ENCODE results near the gene RAB34. TPM values are rescaled to one million over a fixed set of nuclear protein-coding genes. Genes with fewer than 3 reads are reported as not detected.

RAB34 gene
- total RNA-seq, 1 donor from 2014 or later = 153 TPM

DNA sequence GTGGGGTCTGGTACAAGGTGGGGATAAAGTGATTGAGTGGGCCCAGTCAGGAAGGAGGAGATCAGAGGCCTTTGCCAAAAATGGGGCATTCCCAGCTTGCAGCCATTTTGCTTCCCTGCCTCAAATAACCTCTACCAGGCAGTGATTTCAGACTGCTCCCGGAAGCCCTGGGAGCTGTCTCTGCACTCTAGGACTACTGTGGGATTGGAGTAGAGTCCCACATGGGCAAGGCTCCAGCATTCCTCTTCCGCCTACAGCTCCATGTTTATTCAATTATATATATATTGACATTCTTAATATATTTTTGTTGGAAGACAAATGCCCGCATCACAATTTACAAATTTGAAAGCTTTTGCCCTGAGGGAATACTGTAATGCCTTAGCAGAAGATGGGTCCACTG lies 42.2 kb downstream of the RAB34 start:
- Mint-ChIP-seq H3K27me3 (ENCODE audit: unreplicated experiment) (no peaks in the 10 kb centered on the region), H3K27ac (ENCODE audit: unreplicated experiment) (no peak overlapping the region), H3K4me1 (ENCODE audit: unreplicated experiment) (no peaks in the 10 kb centered on the region), H3K36me3 (ENCODE audit: unreplicated experiment) (peaks cover 64% of the 10 kb centered on the region), H3K9me3 (ENCODE audit: unreplicated experiment) (no peaks in the 10 kb centered on the region), H3K4me3 (ENCODE audit: unreplicated experiment) (no peak overlapping the region)
- DNase-seq (ENCODE audit: extremely low spot score, unreplicated experiment) = no peak
- TF ChIP-seq, protein P1, sequence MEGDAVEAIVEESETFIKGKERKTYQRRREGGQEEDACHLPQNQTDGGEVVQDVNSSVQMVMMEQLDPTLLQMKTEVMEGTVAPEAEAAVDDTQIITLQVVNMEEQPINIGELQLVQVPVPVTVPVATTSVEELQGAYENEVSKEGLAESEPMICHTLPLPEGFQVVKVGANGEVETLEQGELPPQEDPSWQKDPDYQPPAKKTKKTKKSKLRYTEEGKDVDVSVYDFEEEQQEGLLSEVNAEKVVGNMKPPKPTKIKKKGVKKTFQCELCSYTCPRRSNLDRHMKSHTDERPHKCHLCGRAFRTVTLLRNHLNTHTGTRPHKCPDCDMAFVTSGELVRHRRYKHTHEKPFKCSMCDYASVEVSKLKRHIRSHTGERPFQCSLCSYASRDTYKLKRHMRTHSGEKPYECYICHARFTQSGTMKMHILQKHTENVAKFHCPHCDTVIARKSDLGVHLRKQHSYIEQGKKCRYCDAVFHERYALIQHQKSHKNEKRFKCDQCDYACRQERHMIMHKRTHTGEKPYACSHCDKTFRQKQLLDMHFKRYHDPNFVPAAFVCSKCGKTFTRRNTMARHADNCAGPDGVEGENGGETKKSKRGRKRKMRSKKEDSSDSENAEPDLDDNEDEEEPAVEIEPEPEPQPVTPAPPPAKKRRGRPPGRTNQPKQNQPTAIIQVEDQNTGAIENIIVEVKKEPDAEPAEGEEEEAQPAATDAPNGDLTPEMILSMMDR (IDR thresholded peaks at IDR 0.05) = no peak

DNA sequence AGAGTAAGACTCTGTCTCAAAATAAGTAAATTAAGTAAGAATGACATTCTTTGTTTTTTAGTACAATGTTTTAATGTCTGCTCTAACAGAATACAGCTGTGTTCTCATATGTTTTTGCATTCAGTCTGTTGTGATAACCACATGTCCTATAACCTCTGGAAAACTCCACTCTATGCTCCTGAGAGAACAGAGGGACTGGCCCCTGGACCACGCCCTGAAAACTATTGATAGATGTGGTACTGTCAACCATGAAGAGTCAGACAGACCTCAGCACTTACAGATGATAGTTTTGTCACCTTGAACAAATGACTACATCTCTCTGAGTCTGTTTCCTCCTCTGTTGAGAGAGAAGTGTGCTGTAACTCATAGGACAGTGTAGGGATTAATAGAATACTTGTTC lies 47.8 kb downstream of the RAB34 start:
- no peak for DNase-seq (ENCODE audit: extremely low spot score, unreplicated experiment)
- Mint-ChIP-seq H3K4me3 (ENCODE audit: unreplicated experiment) (no peak overlapping the region), H3K27ac (ENCODE audit: unreplicated experiment) (no peak overlapping the region), H3K4me1 (ENCODE audit: unreplicated experiment) (peaks cover 6% of the 10 kb centered on the region), H3K27me3 (ENCODE audit: unreplicated experiment) (no peaks in the 10 kb centered on the region), H3K36me3 (ENCODE audit: unreplicated experiment) (peaks cover 34% of the 10 kb centered on the region), H3K9me3 (ENCODE audit: unreplicated experiment) (no peaks in the 10 kb centered on the region)
- TF ChIP-seq, protein P1 (IDR thresholded peaks at IDR 0.05) = no peak

DNA sequence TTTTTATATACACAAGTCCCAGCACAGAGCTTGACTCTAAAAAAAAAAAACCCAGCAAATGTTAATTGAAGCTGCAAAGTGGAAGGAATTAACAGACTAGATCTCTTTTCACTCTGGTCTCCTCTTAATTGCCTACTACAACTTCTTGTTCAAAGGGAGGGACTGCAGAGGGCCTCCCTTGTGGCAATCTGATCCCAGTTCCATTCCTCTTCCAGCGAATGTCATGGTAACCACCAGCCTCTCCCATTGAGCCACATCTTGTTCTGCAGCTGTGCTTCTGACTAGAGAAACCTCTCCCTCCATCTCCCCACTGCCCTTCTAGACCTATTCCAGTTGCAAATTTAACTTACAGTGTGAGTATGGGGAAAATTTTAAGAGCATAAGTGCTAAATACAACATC lies 49.8 kb downstream of the RAB34 start:
- DNase-seq (ENCODE audit: extremely low spot score, unreplicated experiment) = no peak
- TF ChIP-seq, protein P1 (IDR thresholded peaks at IDR 0.05) = no peak
- Mint-ChIP-seq H3K36me3 (ENCODE audit: unreplicated experiment) (peaks cover 21% of the 10 kb centered on the region), H3K4me1 (ENCODE audit: unreplicated experiment) (peaks cover 24% of the 10 kb centered on the region), H3K4me3 (ENCODE audit: unreplicated experiment) (no peak overlapping the region), H3K9me3 (ENCODE audit: unreplicated experiment) (no peaks in the 10 kb centered on the region), H3K27ac (ENCODE audit: unreplicated experiment) (no peak overlapping the region), H3K27me3 (ENCODE audit: unreplicated experiment) (no peaks in the 10 kb centered on the region)

DNA sequence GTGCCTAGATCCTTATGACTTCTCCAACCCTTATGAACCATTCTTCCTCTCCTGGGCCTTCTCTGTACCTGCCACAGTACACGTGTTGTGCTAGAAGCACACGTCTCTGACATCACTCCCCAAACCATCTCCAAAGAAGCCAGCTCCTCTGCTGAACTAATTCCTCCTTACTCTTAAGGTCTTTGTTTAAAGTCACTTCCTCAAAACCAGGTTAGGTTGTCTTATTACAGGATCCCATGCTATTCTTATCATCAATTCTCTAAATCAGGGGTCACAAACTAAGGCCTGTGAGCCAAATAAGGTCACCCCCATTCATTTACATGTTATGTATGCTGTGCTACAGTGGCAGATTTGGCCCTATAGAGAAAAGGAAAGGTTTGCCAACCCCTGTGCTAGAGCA lies 51.7 kb downstream of the RAB34 start:
- no peaks in the 10 kb centered on the region for H3K9me3 Mint-ChIP-seq (ENCODE audit: unreplicated experiment)
- no peak overlapping the region for H3K27ac Mint-ChIP-seq (ENCODE audit: unreplicated experiment)
- DNase-seq (ENCODE audit: extremely low spot score, unreplicated experiment) = no peak
- no peak overlapping the region for H3K4me3 Mint-ChIP-seq (ENCODE audit: unreplicated experiment)
- TF ChIP-seq, protein P1 (IDR thresholded peaks at IDR 0.05) = no peak
- H3K36me3 Mint-ChIP-seq (ENCODE audit: unreplicated experiment) = peaks cover 13% of the 10 kb centered on the region
- H3K4me1 Mint-ChIP-seq (ENCODE audit: unreplicated experiment) = peaks cover 32% of the 10 kb centered on the region
- H3K27me3 Mint-ChIP-seq (ENCODE audit: unreplicated experiment) = no peaks in the 10 kb centered on the region

Other genes with a start within 250 kb of the RAB34 start
- gene SLC13A2, start 244.2 kb downstream of the RAB34 start, total RNA-seq = not detected in 2 replicates
- gene FOXN1, start 211.5 kb downstream of the RAB34 start, total RNA-seq = not detected in 2 replicates
- 26.0 and 34.9 TPM in 2 replicates for gene UNC119, start 165.2 kb downstream of the RAB34 start, total RNA-seq
- 80.0 and 84.3 TPM in 2 replicates for gene PIGS, start 146.3 kb downstream of the RAB34 start, total RNA-seq
- gene ALDOC, start 141.0 kb downstream of the RAB34 start, total RNA-seq = 2.7 and 3.2 TPM in 2 replicates
- 15.2 and 15.6 TPM in 2 replicates for gene SPAG5, start 118.8 kb downstream of the RAB34 start, total RNA-seq
- gene RSKR, start 103.7 kb downstream of the RAB34 start, total RNA-seq = 7.9 and 10.3 TPM in 2 replicates
- gene BLTP2, start 72.7 kb downstream of the RAB34 start, total RNA-seq = 159 and 173 TPM in 2 replicates
- gene SDF2, start 56.0 kb downstream of the RAB34 start, total RNA-seq = 71.0 and 73.0 TPM in 2 replicates
- 91.2 and 92.0 TPM in 2 replicates for gene SUPT6H, start 55.7 kb downstream of the RAB34 start, total RNA-seq
- gene PROCA1, start 6.0 kb downstream of the RAB34 start, total RNA-seq = 2.1 and 3.0 TPM in 2 replicates
- gene RPL23A, start 2.1 kb upstream of the RAB34 start, total RNA-seq = 1,390 and 1,395 TPM in 2 replicates
- 3.8 and 5.8 TPM in 2 replicates for gene TLCD1, start 8.4 kb upstream of the RAB34 start, total RNA-seq
- 8.5 and 9.9 TPM in 2 replicates for gene NEK8, start 10.9 kb upstream of the RAB34 start, total RNA-seq
- 76.1 and 95.5 TPM in 2 replicates for gene TRAF4, start 26.1 kb upstream of the RAB34 start, total RNA-seq
- gene FAM222B, start 124.9 kb upstream of the RAB34 start, total RNA-seq = 19.4 and 21.2 TPM in 2 replicates
- gene ERAL1, start 137.1 kb upstream of the RAB34 start, total RNA-seq = 38.3 and 38.5 TPM in 2 replicates
- 95.8 and 104 TPM in 2 replicates for gene FLOT2, start 179.9 kb upstream of the RAB34 start, total RNA-seq
- 10.7 and 12.4 TPM in 2 replicates for gene DHRS13, start 185.2 kb upstream of the RAB34 start, total RNA-seq
- gene PHF12, start 233.7 kb upstream of the RAB34 start, total RNA-seq = 50.3 and 52.8 TPM in 2 replicates

Data from osteocyte (in vitro differentiated cells).